ENCODE data around the gene BNC1.

The BNC1 gene

DNA sequence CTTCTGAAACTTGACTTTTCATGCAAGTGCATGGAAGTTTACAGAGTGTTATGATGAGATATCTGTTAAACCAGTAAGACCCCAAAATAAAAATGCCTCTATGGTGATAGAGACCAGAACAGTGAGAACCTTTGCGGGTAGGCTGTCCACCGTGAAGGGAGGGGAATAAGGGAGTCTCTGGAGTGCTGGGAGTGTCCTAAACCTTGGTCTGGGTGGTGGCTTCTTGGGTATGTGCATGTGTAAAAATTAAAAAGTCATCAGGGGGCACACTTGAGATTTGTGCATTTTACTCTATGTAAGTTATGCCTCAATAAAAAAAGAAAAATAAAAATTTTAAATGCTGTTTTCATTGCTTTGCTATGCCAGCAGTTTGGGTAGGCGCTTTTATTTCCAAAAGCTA is 38.2 kb upstream of the BNC1 start:
- TF ChIP-seq GLIS3 (CRISPR knock-in tag; IDR thresholded peaks at IDR 0.05), result no peak
- no peak for TF ChIP-seq CSDC2 (CRISPR knock-in tag; IDR thresholded peaks at IDR 0.05)
- no peak for TF ChIP-seq RARB (CRISPR knock-in tag; IDR thresholded peaks at IDR 0.05)
- TF ChIP-seq TSHZ2 (CRISPR knock-in tag; IDR thresholded peaks at IDR 0.05), result no peak
- no peak for TF ChIP-seq TCF4 (CRISPR knock-in tag; IDR thresholded peaks at IDR 0.05; ENCODE audit: borderline replicate concordance)
- no peak for TF ChIP-seq ZFP3 (CRISPR knock-in tag; IDR thresholded peaks at IDR 0.05)
- TF ChIP-seq, protein P1, sequence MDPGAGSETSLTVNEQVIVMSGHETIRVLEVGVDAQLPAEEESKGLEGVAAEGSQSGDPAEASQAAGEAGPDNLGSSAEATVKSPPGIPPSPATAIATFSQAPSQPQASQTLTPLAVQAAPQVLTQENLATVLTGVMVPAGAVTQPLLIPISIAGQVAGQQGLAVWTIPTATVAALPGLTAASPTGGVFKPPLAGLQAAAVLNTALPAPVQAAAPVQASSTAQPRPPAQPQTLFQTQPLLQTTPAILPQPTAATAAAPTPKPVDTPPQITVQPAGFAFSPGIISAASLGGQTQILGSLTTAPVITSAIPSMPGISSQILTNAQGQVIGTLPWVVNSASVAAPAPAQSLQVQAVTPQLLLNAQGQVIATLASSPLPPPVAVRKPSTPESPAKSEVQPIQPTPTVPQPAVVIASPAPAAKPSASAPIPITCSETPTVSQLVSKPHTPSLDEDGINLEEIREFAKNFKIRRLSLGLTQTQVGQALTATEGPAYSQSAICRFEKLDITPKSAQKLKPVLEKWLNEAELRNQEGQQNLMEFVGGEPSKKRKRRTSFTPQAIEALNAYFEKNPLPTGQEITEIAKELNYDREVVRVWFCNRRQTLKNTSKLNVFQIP (CRISPR knock-in tag; IDR thresholded peaks at IDR 0.05; ENCODE audit: borderline replicate concordance, low read depth), result no peak
- TF ChIP-seq PATZ1 (CRISPR knock-in tag; IDR thresholded peaks at IDR 0.05; ENCODE audit: borderline replicate concordance), result no peak
- no peak for TF ChIP-seq ZNF70 (CRISPR knock-in tag; IDR thresholded peaks at IDR 0.05)
- TF ChIP-seq ZNF565 (CRISPR knock-in tag; conservative IDR thresholded peaks at IDR 0.05; ENCODE audit: low read depth), result no peak
- TF ChIP-seq ISL1 (CRISPR knock-in tag; IDR thresholded peaks at IDR 0.05), result no peak
- TF ChIP-seq ARNTL (CRISPR knock-in tag; IDR thresholded peaks at IDR 0.05; ENCODE audit: borderline replicate concordance, low read depth), result no peak
- TF ChIP-seq, protein P2, sequence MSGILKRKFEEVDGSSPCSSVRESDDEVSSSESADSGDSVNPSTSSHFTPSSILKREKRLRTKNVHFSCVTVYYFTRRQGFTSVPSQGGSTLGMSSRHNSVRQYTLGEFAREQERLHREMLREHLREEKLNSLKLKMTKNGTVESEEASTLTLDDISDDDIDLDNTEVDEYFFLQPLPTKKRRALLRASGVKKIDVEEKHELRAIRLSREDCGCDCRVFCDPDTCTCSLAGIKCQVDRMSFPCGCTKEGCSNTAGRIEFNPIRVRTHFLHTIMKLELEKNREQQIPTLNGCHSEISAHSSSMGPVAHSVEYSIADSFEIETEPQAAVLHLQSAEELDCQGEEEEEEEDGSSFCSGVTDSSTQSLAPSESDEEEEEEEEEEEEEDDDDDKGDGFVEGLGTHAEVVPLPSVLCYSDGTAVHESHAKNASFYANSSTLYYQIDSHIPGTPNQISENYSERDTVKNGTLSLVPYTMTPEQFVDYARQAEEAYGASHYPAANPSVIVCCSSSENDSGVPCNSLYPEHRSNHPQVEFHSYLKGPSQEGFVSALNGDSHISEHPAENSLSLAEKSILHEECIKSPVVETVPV (CRISPR knock-in tag; IDR thresholded peaks at IDR 0.05), result no peak
- TF ChIP-seq PPARA (CRISPR knock-in tag; IDR thresholded peaks at IDR 0.05; ENCODE audit: borderline replicate concordance), result no peak
- TF ChIP-seq TOX (CRISPR knock-in tag; IDR thresholded peaks at IDR 0.05; ENCODE audit: borderline replicate concordance), result no peak
- no peak for TF ChIP-seq ZNF8 (CRISPR knock-in tag; IDR thresholded peaks at IDR 0.05)
- no peak for TF ChIP-seq OSR1 (CRISPR knock-in tag; IDR thresholded peaks at IDR 0.05)
- no peak for TF ChIP-seq ESRRG (CRISPR knock-in tag; IDR thresholded peaks at IDR 0.05)
- TF ChIP-seq ZFP30 (CRISPR knock-in tag; IDR thresholded peaks at IDR 0.05), result no peak
- ATAC-seq, result no peak

GRCh38 chr15:83322061-83322460 is 37.6 kb upstream of the BNC1 start:
- ATAC-seq, result no peak
- TF ChIP-seq ZNF70 (CRISPR knock-in tag; IDR thresholded peaks at IDR 0.05), result no peak
- no peak for TF ChIP-seq CSDC2 (CRISPR knock-in tag; IDR thresholded peaks at IDR 0.05)

- TF ChIP-seq ESRRG (CRISPR knock-in tag; IDR thresholded peaks at IDR 0.05), result no peak
- TF ChIP-seq, protein P2 (CRISPR knock-in tag; IDR thresholded peaks at IDR 0.05), result no peak
- no peak for TF ChIP-seq RARB (CRISPR knock-in tag; IDR thresholded peaks at IDR 0.05)
- no peak for TF ChIP-seq OSR1 (CRISPR knock-in tag; IDR thresholded peaks at IDR 0.05)
- no peak for TF ChIP-seq ISL1 (CRISPR knock-in tag; IDR thresholded peaks at IDR 0.05)
- TF ChIP-seq CREB5 (CRISPR knock-in tag; IDR thresholded peaks at IDR 0.05; ENCODE audit: low read depth), result no peak
- TF ChIP-seq ZNF70 (CRISPR knock-in tag; IDR thresholded peaks at IDR 0.05), result no peak
- no peak for TF ChIP-seq TOX (CRISPR knock-in tag; IDR thresholded peaks at IDR 0.05; ENCODE audit: borderline replicate concordance)
- TF ChIP-seq ZC3H10 (CRISPR knock-in tag; IDR thresholded peaks at IDR 0.05), result no peak
- ATAC-seq, result no peak
Measured at GRCh38 chr15:83320844-83321243, 36.4 kb upstream of the BNC1 start.

Data from SK-N-SH treated with all-trans-retinoic acid at 6 μM for 48 hours (cell line).